ENCODE measurements around the gene PCMTD2.
"Not testable (repeated sequence)": the region's sequence is repeated elsewhere in the genome, so short reads cannot be mapped to it uniquely, and the experiment has no call there.

Gene PCMTD2

GRCh38 chr20:64258071-64258823, 2.7 kb downstream of the PCMTD2 start:
- FAIRE-seq, result no peak

DNA sequence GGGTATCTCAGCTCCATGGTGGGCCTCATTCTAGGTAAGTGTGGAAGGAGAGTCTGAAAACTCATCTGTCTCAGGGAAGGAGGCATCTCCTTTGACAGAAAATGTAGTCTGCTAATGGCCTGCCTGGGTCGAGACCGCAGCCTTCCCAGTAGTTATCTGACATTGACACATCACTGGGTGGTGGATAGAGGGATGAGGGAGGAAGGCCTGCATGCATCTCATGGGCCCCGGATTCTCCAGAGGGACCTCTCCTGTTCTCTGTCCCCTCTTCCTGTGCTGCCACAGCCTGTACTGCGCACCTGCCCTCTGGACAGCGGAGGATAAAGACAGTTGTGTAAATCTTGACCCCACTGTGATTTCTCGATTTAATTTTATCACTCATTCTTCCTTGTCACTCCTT, 4.7 kb downstream of the PCMTD2 start:
- no peak for FAIRE-seq

DNA sequence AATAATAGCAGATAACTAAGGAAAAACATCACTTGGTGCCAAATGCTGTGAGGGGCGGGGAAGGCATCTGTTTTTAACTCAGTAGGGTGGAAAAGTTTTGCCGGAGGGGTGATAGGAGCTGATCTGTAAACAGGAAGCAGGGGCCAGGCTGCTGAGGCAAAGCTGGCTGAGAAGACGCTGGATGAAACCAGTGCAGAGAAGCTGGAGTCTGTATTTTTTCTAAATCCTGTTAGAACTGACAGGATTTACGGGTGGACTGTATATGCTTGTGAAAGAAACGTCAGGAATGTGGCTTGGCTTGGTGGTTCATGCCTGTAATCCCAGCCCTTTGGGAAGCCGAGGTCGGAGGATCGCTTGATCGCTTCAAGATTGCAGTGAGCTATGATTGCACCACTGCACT, 5.6 kb downstream of the PCMTD2 start:
- FAIRE-seq, result no peak

- FAIRE-seq, result no peak
These were observed 8.5 kb downstream of the PCMTD2 start for GRCh38 chr20:64264091-64264490.

DNA sequence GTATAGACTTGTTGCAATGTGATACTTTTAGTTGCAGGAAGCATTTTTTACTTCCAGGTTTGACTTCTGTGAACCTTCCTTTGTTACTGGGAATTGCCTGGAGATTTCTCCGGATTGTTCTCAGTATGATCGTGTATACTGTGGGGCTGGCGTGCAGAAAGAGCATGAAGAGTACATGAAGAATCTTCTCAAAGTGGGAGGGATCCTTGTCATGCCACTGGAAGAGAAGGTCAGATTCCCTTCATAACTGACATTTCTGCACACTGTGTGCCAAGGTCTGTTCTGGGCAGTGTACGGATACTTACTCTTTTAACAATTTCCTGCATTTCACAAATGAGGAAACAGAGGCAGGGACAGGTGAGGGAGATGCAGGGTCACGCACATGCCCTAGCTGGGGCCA, 9.7 kb downstream of the PCMTD2 start:
- no peak for FAIRE-seq

GRCh38 chr20:64266988-64267387, 11.4 kb downstream of the PCMTD2 start:
- no peak for FAIRE-seq

DNA sequence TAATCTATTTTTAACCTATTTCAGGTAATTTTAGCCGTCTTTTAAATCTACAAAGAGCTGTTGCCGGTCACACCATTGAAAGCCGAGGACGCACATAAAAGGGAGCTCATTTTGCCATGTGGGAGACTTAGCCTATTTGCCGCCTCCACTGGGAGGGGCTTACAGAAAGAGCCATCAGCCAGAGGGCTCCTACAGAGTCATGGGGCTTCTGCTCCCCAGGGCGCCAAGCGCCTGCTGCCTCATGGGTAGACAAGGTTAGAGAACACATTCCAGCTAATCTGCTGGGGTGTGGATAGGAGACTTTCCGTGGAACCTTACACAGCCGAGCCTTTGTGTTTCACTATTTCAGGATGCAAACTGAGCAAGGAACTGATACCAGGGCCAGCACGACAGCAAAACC, 12.6 kb downstream of the PCMTD2 start:
- no peak for FAIRE-seq

DNA sequence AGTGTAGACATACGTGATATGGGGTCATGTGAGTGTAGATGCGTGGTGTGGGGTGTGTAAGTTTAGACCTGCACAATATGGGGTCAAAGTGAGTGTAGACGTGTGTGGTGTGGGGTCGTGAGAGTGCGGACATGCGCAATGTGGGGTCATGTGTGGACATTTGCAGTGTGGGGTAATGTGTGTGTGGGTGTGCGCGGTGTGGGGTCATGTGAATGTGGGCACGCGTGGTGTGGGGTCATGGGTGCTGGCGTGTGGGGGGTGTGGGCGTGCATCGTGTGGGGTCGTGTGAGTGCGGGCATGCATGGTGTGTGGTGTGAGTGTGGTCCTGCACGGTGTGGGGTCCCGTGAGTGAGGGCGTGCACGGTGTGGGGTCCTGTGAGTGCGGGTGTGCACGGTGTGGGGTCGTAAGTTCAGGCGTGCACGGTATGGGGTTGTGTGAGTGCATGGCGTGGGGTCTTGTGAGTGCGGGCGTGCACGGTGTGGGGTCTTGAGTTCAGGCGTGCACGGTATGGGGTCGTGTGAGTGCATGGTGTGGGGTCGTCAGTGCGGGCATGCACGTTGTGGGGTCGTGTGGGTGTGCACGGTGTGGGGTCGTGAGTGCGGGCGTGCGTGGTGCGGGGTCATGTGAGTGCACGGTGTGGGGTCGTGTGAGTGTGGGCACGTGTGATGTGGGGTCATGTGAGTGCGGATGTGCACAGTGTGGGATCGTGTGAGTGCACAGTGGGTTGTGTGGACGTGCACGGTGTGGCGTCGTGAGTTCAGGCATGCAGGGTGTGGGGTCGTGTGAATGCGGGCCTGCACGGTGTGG, 14.3 kb downstream of the PCMTD2 start:
- FAIRE-seq, result no peak

GRCh38 chr20:64271636-64272035, 16.1 kb downstream of the PCMTD2 start:
- no peak for FAIRE-seq

DNA sequence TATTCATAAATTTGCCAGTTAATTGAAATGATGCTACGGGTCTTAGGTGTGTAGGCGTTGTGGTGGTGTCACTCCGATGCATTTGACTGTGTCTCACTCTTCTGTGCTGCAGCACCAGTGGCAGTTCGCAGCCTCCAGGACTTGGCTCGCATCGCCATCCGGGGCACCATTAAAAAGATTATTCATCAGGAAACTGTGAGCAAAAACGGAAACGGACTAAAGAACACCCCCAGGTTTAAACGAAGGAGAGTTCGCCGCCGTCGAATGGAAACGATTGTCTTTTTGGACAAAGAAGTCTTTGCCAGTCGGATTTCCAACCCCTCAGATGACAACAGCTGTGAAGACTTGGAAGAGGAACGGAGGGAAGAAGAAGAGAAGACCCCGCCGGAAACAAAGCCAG, 17.6 kb downstream of the PCMTD2 start:
- no peak for FAIRE-seq

DNA sequence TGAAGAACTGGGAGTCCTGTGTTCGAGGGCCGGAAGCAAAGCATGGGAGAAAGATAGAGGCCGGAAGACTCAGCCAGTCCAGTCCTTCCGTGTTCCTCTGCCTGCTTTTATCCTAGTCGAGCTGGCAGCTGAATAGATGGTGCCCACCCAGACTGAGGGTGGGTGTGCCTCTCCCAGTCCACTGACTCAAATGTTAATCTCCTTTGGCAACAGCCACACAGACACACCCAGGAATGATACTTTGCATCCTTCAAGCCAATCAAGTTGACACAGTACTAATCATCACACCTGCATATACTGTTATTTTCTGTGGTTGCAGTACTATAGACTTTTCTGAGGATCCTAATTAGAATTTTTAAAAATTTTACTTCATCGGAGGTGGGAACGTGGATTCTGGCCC, 21.3 kb downstream of the PCMTD2 start:
- no peak for FAIRE-seq

- no peak for FAIRE-seq
These were observed 22.2 kb downstream of the PCMTD2 start for GRCh38 chr20:64277571-64278316.

GRCh38 chr20:64278317-64278681, 22.8 kb downstream of the PCMTD2 start:
- FAIRE-seq, result no peak

GRCh38 chr20:64279826-64280459, 24.4 kb downstream of the PCMTD2 start:
- no peak for FAIRE-seq

- no peak for FAIRE-seq
These were observed 24.9 kb downstream of the PCMTD2 start for GRCh38 chr20:64280460-64280843.

DNA sequence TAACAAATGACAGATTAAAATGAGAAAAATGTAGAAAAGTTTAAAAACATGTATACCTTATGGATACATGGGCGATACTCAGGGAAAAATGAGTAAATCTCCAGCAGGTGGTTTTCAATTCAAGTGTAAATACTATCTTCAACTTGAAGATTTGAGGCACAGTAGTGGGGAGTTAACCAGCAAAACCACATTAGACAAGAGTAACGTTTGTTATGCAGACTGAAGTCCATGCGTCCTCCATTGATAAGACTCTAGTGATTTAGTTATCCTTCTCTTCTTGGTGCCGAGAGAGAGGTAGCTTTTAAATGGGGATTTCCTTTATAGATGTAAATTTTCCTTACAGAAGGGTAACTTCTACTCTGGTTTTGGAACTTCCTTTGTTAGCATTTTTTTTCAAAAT, 28.1 kb downstream of the PCMTD2 start:
- no peak for FAIRE-seq

GRCh38 chr20:64285579-64286446, 30.3 kb downstream of the PCMTD2 start:
- not testable (repeated sequence) for FAIRE-seq

- FAIRE-seq, result not testable (repeated sequence)
These were observed 31.1 kb downstream of the PCMTD2 start for GRCh38 chr20:64286447-64287263.

DNA sequence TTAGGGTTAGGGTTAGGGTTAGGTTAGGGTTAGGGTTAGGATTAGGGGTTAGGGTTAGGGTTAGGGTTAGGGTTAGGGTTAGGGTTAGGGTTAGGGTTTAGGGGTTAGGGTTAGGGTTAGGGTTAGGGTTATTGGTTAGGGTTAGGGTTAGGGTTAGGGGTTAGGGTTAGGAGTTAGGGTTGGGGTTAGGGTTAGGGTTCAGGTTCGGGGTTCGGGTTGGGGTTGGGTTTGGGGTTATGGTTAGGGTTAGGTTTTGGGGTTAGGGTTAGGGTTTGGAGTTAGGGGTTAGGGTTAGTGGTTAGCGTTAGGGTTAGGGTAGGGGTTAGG, 31.7 kb downstream of the PCMTD2 start:
- FAIRE-seq, result not testable (repeated sequence)

GRCh38 chr20:64292167-64292566, 36.6 kb downstream of the PCMTD2 start:
- not testable (repeated sequence) for FAIRE-seq

DNA sequence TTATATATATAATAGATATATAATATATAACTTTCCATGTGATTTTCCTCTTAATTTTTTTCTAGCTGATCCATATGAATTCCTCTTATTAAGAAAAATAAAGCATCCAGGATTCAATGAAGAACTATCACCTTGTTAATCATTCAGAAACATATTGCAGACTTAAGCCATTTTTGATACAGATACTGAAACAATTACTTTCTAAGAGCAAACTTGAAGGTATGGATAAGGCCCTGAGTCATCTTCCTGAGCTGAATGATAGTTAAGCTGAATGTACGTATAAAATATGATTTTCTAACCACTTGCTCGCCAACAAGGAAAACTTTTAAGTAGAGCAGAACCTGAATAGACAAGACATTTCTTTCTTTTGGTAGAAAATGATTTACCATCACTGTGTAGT, 47.5 kb downstream of the PCMTD2 start:
- not testable (repeated sequence) for FAIRE-seq

Data from TTC549 (cell line).